Astrocyte (in vitro differentiated cells and primary cell): Measurements from ENCODE around the gene CDKAL1. TPM values are rescaled to one million over a fixed set of nuclear protein-coding genes. Genes with fewer than 3 reads are reported as not detected.

Source experiments
- DNase-seq: peaks from one replicate; pipeline ENCODE4 v3.0.0-alpha.2; 2010; ENCODE audit warnings: low read depth
- FAIRE-seq: peaks from 2 replicates; lab custom pipeline; 2011; peaks lifted over from hg19 to GRCh38; lab: Jason Lieb, UNC
- H2AFZ ChIP-seq: 2 replicates; pipeline ENCODE4 v1.6.0; 2012; ENCODE audit warnings: low read depth, low read length, inconsistent platforms
- H3K27ac ChIP-seq: 2 replicates; pipeline ENCODE4 v1.5.1; 2011; ENCODE audit warnings: low read depth, low read length, inconsistent platforms
- H3K27me3 ChIP-seq: 2 replicates; pipeline ENCODE4 v1.6.0; 2011; ENCODE audit warnings: low read length, inconsistent platforms; ENCODE audit not compliant: insufficient read depth
- H3K36me3 ChIP-seq: 2 replicates; pipeline ENCODE4 v1.5.1; 2011; ENCODE audit warnings: low read length, inconsistent platforms; ENCODE audit not compliant: insufficient read depth
- H3K4me1 ChIP-seq: 2 replicates; pipeline ENCODE4 v1.5.1; 2011; ENCODE audit warnings: low read length, inconsistent platforms; ENCODE audit not compliant: insufficient read depth
- H3K4me2 ChIP-seq: 2 replicates; pipeline ENCODE4 v1.6.0; 2012; ENCODE audit warnings: low read length, inconsistent platforms
- H3K4me3 ChIP-seq: 2 replicates; pipeline ENCODE4 v1.5.1; 2011; ENCODE audit warnings: low read depth, mild to moderate bottlenecking, low read length, inconsistent platforms; ENCODE audit not compliant: insufficient read depth
- H3K79me2 ChIP-seq: 2 replicates; pipeline ENCODE4 v1.6.0; 2012; ENCODE audit warnings: mild to moderate bottlenecking, low read length, inconsistent platforms; ENCODE audit not compliant: insufficient read depth
- H3K9ac ChIP-seq: 2 replicates; pipeline ENCODE4 v1.6.0; 2012; ENCODE audit warnings: mild to moderate bottlenecking, low read length, inconsistent platforms
- H3K9me3 ChIP-seq: 2 replicates; pipeline ENCODE4 v1.5.1; 2012; ENCODE audit warnings: low read depth, mild to moderate bottlenecking, low read length, inconsistent platforms; ENCODE audit not compliant: insufficient read depth
- H4K20me1 ChIP-seq: 2 replicates; pipeline ENCODE4 v1.6.0; 2012; ENCODE audit warnings: low read length, inconsistent platforms; ENCODE audit not compliant: insufficient read depth
- H3K27ac Mint-ChIP-seq: one replicate; pipeline ENCODE4 v1.8.0; 2021; ENCODE audit warnings: mild to moderate bottlenecking, mixed read lengths; ENCODE audit not compliant: unreplicated experiment
- H3K27me3 Mint-ChIP-seq: one replicate; pipeline ENCODE4 v1.8.0; 2021; ENCODE audit warnings: low read depth, mixed read lengths; ENCODE audit not compliant: unreplicated experiment
- H3K36me3 Mint-ChIP-seq: one replicate; pipeline ENCODE4 v1.8.0; 2021; ENCODE audit warnings: low read depth, mixed read lengths; ENCODE audit not compliant: unreplicated experiment
- H3K4me1 Mint-ChIP-seq: one replicate; pipeline ENCODE4 v1.8.0; 2021; ENCODE audit warnings: low read depth, mixed read lengths; ENCODE audit not compliant: unreplicated experiment
- H3K4me3 Mint-ChIP-seq: one replicate; pipeline ENCODE4 v1.8.0; 2021; ENCODE audit warnings: mild to moderate bottlenecking, moderate library complexity, mixed read lengths; ENCODE audit not compliant: unreplicated experiment
- H3K9me3 Mint-ChIP-seq: one replicate; pipeline ENCODE4 v1.8.0; 2021; ENCODE audit warnings: mild to moderate bottlenecking, mixed read lengths; ENCODE audit not compliant: unreplicated experiment
- CTCF ChIP-seq: IDR thresholded peaks from 2 replicates; pipeline ENCODE4 v1.5.1; 2011; ENCODE audit warnings: low read depth, mild to moderate bottlenecking, inconsistent platforms, low read length, moderate library complexity; ENCODE audit not compliant: insufficient read depth
- EZH2 ChIP-seq: IDR thresholded peaks from 2 replicates; pipeline ENCODE4 v1.6.1; 2012; ENCODE audit warnings: mild to moderate bottlenecking, low read length, inconsistent platforms; ENCODE audit not compliant: insufficient read depth
- total RNA-seq: library from RNA; stranded (reverse); gene quantifications from 2 replicates; pipeline ENCODE4 v1.2.1, GENCODE V29; 2021

CDKAL1 gene
- total RNA-seq, 1 donor from 2014 or later: 13.7 TPM

DNA sequence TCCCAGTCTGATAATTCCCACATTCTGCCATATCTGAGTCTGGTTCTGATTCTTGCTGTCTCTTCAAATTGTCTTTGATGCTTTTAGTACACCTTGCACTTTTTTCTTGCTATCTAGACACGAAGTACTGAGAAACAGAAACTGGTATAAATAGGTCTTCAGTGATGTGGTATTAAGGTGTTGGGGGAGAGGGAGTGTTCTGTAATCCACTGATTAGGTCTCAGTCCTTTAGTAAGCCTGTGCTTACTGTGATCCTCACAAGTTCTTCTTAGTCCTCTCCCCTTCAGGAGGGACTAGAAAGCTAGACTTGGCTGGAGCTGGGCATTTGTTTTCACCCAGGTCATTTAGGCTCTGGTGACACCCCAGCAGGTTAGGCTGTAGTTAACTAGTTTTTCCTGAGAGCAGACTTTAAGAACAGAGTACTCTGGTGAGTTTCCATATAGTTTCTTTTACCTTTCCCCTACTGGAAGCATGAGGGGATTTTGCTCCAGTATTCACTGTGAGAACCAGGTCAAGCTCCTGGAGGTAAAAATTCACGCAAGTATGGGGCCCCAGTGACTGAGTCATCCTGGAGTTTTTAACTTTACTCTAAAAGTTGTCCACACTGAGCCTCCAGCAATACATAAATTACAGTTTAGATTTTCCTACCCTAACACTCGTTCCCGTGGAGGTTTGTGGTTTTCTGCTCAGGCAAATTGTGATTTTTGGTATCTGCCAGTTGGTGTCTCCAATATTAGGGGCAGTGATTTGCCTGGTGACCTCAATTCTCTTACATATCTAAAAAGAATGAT, 154.6 kb downstream of the CDKAL1 start:
- no peak overlapping the region for H3K9ac ChIP-seq
- H3K27me3 ChIP-seq: no peaks in the 10 kb centered on the region
- H4K20me1 ChIP-seq: no peaks in the 10 kb centered on the region
- Mint-ChIP-seq H3K27me3 (no peaks in the 10 kb centered on the region), H3K36me3 (no peaks in the 10 kb centered on the region), H3K27ac (peak overlapping the region; percentile 64), H3K9me3 (no peaks in the 10 kb centered on the region), H3K4me1 (peaks cover 22% of the 10 kb centered on the region), H3K4me3 (no peak overlapping the region)
- DNase-seq: peak; percentile 57
- peak overlapping the region; percentile 4 for H3K27ac ChIP-seq
- FAIRE-seq: no peak
- H2AFZ ChIP-seq: no peak overlapping the region
- H3K36me3 ChIP-seq: no peaks in the 10 kb centered on the region
- H3K79me2 ChIP-seq: peaks cover 8% of the 10 kb centered on the region
- H3K9me3 ChIP-seq: no peaks in the 10 kb centered on the region
- peak overlapping the region; percentile 27 for H3K4me2 ChIP-seq
- H3K4me1 ChIP-seq: peaks cover 4% of the 10 kb centered on the region
- H3K4me3 ChIP-seq: no peak overlapping the region
- no peak for TF ChIP-seq EZH2
- no peak for TF ChIP-seq CTCF

DNA sequence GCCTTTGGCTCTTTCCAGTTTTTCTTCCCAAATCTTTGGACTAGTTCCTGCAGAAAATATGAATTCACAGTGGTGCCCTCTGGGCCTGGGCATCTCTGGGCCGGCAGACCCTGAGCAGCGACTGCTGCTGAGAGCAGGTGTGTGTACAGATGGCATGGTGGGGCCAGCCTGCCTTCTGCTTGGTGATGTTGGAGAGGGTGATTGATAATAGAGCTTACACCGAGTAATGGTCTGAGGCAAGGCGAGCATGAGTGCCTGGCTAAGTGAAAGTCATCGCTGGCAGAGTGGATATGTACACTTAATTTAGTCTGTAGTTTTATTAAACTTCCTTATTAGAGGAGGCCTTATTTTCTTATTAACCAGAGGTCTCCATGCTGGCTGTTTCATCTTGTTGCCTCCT, 156.9 kb downstream of the CDKAL1 start:
- Mint-ChIP-seq H3K4me3 (no peak overlapping the region), H3K27me3 (no peaks in the 10 kb centered on the region), H3K36me3 (no peaks in the 10 kb centered on the region), H3K4me1 (peaks cover 22% of the 10 kb centered on the region), H3K9me3 (no peaks in the 10 kb centered on the region), H3K27ac (no peak overlapping the region)
- H3K27me3 ChIP-seq: no peaks in the 10 kb centered on the region
- H3K79me2 ChIP-seq: peaks cover 6% of the 10 kb centered on the region
- peaks cover 4% of the 10 kb centered on the region for H3K4me1 ChIP-seq
- H3K36me3 ChIP-seq: no peaks in the 10 kb centered on the region
- H3K9me3 ChIP-seq: no peaks in the 10 kb centered on the region
- no peak overlapping the region for H3K4me2 ChIP-seq
- no peaks in the 10 kb centered on the region for H4K20me1 ChIP-seq
- FAIRE-seq (no peak), DNase-seq (no peak)
- no peak overlapping the region for H2AFZ ChIP-seq
- H3K27ac ChIP-seq: no peak overlapping the region
- no peak overlapping the region for H3K4me3 ChIP-seq
- no peak overlapping the region for H3K9ac ChIP-seq
- TF ChIP-seq CTCF (no peak), EZH2 (no peak)

- Mint-ChIP-seq H3K27me3 (no peaks in the 10 kb centered on the region), H3K4me1 (peaks cover 25% of the 10 kb centered on the region), H3K27ac (no peak overlapping the region), H3K4me3 (no peak overlapping the region), H3K36me3 (no peaks in the 10 kb centered on the region), H3K9me3 (no peaks in the 10 kb centered on the region)
- no peak overlapping the region for H3K27ac ChIP-seq
- no peaks in the 10 kb centered on the region for H3K9me3 ChIP-seq
- no peak overlapping the region for H3K4me2 ChIP-seq
- no peaks in the 10 kb centered on the region for H3K27me3 ChIP-seq
- no peak overlapping the region for H3K4me3 ChIP-seq
- DNase-seq (no peak), FAIRE-seq (no peak)
- no peaks in the 10 kb centered on the region for H3K36me3 ChIP-seq
- TF ChIP-seq CTCF: no peak
- no peak for TF ChIP-seq EZH2
- no peaks in the 10 kb centered on the region for H4K20me1 ChIP-seq
- H3K9ac ChIP-seq: no peak overlapping the region
- H2AFZ ChIP-seq: no peak overlapping the region
- peaks cover 4% of the 10 kb centered on the region for H3K79me2 ChIP-seq
- H3K4me1 ChIP-seq: peaks cover 4% of the 10 kb centered on the region
Observed at GRCh38 chr6:20692023-20692422, 157.8 kb downstream of the CDKAL1 start.
